Mucosa of rectum (tissue), 2 donors: ENCODE data around the gene DNAL1.

Experiments
- H3K27ac ChIP-seq, 2 donors: one replicate each; pipeline ENCODE4 v1.7.0; 2013; ENCODE audit warnings: inconsistent platforms in 2 of 2, low read depth in 2 of 2, low read length in 2 of 2
- H3K27me3 ChIP-seq, 2 donors: one replicate each; pipeline ENCODE4 v1.7.0; 2013; ENCODE audit warnings: low read length in 2 of 2; ENCODE audit not compliant: control insufficient read depth in 2 of 2, insufficient read depth in 2 of 2
- H3K36me3 ChIP-seq, 2 donors: one replicate each; pipeline ENCODE4 v1.7.0; 2013; ENCODE audit warnings: low read length in 2 of 2; ENCODE audit not compliant: control insufficient read depth in 2 of 2, insufficient read depth in 2 of 2
- H3K4me1 ChIP-seq, 2 donors: one replicate each; pipeline ENCODE4 v1.7.0; 2013; ENCODE audit warnings: low read length in 2 of 2, mild to moderate bottlenecking in 1 of 2; ENCODE audit not compliant: control insufficient read depth in 2 of 2, insufficient read depth in 2 of 2
- H3K4me3 ChIP-seq, 2 donors: one replicate each; pipeline ENCODE4 v1.7.0; 2013; ENCODE audit warnings: low read length in 2 of 2
- H3K9ac ChIP-seq, 2 donors: one replicate each; pipeline ENCODE4 v1.7.0; 2013; ENCODE audit warnings: low read length in 2 of 2, low read depth in 1 of 2, mild to moderate bottlenecking in 1 of 2
- H3K9me3 ChIP-seq, 2 donors: one replicate each; pipeline ENCODE4 v1.7.0; 2013; ENCODE audit warnings: low read length in 2 of 2; ENCODE audit not compliant: control insufficient read depth in 2 of 2
- donor health status: healthy.
- donor health status: Normal muscosa, but diverticular disease.

DNAL1 gene

DNA sequence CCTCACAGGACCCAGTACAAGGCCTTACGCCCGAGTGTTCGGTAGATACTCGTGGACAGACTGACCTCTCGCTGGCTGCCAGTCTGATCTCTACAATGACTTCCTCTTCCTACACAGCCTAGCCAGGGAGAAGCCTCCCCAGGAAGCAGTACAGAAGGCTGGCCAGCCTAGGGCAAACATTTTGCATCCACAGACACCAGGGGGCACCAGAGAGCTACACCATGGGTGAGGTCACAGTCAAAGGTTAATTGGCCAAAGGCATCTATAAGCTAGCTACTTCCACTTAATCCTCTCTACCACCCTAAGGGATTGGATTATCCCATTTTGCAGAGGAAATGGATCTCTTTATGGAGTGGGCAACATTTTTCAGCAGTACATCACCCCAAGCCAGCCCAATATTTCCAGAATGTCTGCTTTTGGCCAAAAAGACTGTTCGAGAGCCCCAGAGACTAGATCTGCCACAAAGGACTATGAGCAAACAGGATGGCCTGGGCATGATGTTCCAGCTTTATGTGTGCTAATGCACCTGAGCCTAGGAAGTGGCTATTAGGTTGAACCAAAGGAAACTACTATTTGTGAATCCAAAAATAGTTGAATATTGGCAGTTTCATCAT lies 84.0 kb downstream of the DNAL1 start:
- Histone ChIP-seq H3K4me1 (peaks cover 18 to 51% of the 10 kb centered on the region in 2 donors), H3K4me3 (peak overlapping the region in 1 of 2 donors; percentile 5), H3K27me3 (no peaks in the 10 kb centered on the region), H3K9ac (peak overlapping the region; percentile 5 to 44), H3K9me3 (no peaks in the 10 kb centered on the region), H3K27ac (peak overlapping the region; percentile 61 to 79), H3K36me3 (peaks cover 45 to 51% of the 10 kb centered on the region in 2 donors)

DNA sequence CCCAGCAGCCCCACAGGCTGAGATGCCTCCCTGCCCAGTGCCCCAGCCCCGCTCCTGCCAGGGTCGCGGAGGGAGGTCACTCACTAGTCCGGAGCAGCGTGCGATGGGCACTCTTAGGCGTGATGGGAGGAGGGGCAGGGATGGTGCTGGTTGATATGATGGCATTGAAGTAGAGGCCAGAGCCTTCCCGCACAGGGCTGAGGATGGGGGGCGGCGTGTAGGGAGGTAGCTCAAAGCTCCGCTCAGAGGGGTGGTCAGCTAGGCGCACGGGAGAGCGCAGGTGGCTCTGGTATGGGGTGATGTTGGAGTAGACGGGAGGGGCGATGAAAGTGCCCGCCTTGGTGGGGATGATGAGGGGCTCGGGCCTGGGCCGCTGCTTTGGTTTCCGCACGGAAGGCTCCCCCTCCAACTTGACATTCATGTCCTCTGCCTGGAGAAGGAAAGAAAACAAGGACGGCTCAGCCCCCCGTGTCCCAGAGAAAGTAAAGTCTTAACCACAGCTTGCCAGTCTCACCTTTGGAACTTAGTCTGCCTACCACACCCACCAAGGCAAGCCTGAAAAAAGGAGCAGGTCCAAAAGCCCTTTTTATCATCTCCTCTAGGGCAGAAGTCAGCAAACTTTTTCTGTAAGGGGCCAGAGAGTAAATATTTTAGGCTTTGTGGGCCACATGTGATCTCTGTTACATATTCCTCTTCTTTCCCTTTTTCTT lies 84.9 kb downstream of the DNAL1 start:
- H3K4me3 ChIP-seq = no peak overlapping the region

DNA sequence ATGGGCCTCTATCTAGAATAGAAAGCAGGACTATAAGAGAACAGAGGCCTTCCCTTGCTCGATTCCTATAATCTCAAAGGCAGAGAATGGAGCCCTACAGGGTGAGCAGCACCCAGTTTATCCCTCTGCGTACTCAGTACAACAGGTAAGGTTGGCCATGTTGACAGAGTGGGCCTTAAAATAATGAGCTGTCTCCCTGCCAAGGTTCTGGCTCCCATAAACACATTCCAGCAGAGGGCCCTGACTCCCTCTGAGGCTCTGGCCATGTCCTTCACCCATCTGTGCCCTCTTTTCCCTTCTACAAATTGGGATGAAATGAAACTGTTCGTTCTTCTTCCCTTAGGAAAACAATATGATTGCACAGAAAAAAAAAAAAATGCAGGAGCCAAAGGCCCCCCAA lies 86.3 kb downstream of the DNAL1 start:
- Histone ChIP-seq H3K27me3 (no peaks in the 10 kb centered on the region), H3K36me3 (peaks cover 29 to 44% of the 10 kb centered on the region in 2 donors), H3K9ac (no peak overlapping the region), H3K4me1 (peaks cover 14 to 44% of the 10 kb centered on the region in 2 donors), H3K9me3 (no peaks in the 10 kb centered on the region), H3K4me3 (no peak overlapping the region), H3K27ac (peak overlapping the region in 1 of 2 donors; percentile 79)

More for the DNA sequence above, 84.9 kb downstream of the DNAL1 start:
- H3K4me1 ChIP-seq = peaks cover 18 to 46% of the 10 kb centered on the region in 2 donors
- no peaks in the 10 kb centered on the region for H3K27me3 ChIP-seq
- H3K36me3 ChIP-seq = peaks cover 38 to 49% of the 10 kb centered on the region in 2 donors
- H3K9ac ChIP-seq = peak overlapping the region in 1 of 2 donors; percentile 42
- no peaks in the 10 kb centered on the region for H3K9me3 ChIP-seq
- H3K27ac ChIP-seq = peak overlapping the region; percentile 61 to 79

DNA sequence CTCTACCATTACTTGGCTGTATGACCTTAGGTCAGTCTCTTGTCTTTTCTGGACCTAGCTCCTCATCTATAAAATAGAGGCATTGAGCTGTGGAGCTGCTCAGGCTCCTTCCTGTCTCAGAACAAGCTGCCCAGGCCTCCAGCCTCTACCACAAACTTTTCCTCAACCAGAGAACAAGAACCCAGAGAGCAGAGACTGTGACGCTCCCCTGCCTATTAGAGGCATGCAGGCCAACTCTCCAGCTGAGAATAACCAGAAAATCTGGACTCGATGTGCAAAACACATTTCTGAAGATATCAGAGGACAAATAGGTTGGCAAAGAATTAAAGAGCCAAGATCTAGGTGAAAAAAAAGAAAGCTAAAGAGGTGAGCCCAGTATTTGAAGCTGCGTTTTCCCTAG lies 87.2 kb downstream of the DNAL1 start:
- Histone ChIP-seq H3K36me3 (peaks cover 26 to 40% of the 10 kb centered on the region in 2 donors), H3K27ac (no peak overlapping the region), H3K9ac (no peak overlapping the region), H3K4me1 (peaks cover 12 to 35% of the 10 kb centered on the region in 2 donors), H3K27me3 (no peaks in the 10 kb centered on the region), H3K9me3 (no peaks in the 10 kb centered on the region), H3K4me3 (no peak overlapping the region)

DNA sequence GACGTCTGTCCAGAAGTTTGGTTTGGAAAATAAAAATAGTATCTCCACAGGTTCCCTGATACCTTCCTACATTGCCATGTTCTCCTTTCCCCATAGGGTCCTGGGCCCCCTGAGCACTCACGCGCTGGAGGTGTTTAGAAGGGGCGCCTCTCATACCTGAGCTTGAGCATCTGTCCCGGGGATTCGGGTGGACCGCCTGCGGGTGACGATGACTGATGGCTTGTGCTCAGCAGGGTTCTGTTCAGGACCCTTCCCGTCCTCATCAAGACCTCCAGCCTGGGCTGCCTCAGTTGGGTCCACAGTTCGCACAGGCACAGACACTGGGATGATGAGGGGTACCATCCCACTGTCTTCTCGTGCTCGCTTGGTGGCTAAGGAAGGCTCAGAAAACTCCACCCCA lies 92.1 kb downstream of the DNAL1 start:
- peaks cover 29 to 45% of the 10 kb centered on the region in 2 donors for H3K36me3 ChIP-seq
- no peak overlapping the region for H3K27ac ChIP-seq
- no peak overlapping the region for H3K4me3 ChIP-seq
- no peak overlapping the region for H3K9ac ChIP-seq
- peaks cover 26% of the 10 kb centered on the region in 2 donors for H3K4me1 ChIP-seq
- H3K27me3 ChIP-seq = no peaks in the 10 kb centered on the region
- H3K9me3 ChIP-seq = no peaks in the 10 kb centered on the region

DNA sequence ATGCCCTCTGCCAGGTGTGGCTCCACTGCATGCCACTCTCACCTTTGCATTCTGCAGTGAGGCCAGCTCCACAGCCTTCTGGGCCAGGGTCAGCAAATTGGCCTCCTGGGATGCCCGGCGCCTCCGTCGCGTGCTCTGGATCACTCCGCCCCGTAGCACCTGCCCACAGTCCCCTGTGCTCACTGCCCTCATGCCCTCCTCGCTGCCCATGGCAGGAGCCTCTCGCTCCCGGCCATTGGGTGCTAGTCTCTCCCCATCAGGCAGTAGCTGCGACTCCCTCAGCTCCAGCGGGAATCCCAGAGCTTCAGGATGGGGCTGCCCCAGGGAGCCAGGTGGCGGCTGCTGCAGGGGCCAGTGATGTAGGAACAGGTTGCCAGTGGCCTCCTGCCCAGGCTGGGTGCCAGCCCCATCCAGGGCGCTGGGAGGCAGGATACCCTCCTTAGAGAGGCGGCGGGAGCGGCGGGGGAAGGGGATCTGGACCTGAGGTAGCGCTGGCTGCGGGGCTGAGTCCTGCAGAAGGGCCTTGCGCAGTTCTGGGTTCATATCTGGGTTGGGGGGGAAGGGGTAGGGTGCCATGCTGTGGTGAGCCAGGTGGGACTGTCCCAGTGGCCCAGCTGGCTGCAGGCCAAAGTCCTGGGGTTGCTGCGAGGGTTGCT lies 93.9 kb downstream of the DNAL1 start:
- peaks cover 29 to 45% of the 10 kb centered on the region in 2 donors for H3K36me3 ChIP-seq

DNA sequence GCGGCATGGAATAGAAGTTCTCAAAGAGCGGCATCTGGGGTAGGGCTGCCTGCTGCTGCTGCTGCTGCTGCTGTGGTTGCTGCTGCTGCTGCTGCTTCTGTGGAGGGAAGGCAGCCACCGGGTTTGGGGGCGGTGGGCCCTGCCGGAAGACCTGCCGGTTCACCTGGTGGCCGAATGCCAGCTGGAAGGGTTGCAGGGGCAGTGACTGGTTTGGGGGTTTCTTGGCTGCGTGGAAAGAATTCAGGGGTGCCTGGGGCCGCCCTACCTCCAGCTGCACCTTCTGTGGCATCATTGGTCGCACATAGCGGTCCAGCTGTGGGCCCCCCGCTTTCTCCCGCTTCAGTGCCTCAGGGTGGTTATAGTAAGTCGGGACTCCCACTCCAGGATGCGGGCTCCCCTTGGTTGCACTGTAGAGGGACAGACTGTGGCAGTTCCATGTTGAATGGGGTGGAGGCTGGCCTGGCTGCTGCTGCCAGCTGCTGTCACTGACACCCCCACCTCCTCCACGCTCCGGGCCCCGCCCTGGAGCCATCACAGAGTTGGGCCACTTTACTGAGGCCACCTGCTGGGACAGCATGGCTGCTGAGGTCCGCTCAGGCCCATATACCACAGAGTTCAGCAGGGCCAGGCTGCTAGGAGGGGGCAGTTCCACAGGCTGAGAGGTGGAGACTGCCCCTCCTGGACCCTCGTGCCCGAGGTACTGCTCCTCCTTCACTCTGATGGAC lies 94.5 kb downstream of the DNAL1 start:
- Histone ChIP-seq H3K27ac (peak overlapping the region; percentile 95 to 98), H3K36me3 (peaks cover 29 to 42% of the 10 kb centered on the region in 2 donors), H3K9ac (peak overlapping the region in 1 of 2 donors; percentile 6), H3K4me3 (no peak overlapping the region), H3K27me3 (no peaks in the 10 kb centered on the region), H3K9me3 (no peaks in the 10 kb centered on the region), H3K4me1 (peaks cover 51% of the 10 kb centered on the region in 2 donors)

More for the DNA sequence above, 93.9 kb downstream of the DNAL1 start:
- Histone ChIP-seq H3K9me3 (no peaks in the 10 kb centered on the region), H3K9ac (no peak overlapping the region), H3K4me1 (peaks cover 44% of the 10 kb centered on the region in 2 donors), H3K4me3 (no peak overlapping the region), H3K27me3 (no peaks in the 10 kb centered on the region), H3K27ac (no peak overlapping the region)

DNA sequence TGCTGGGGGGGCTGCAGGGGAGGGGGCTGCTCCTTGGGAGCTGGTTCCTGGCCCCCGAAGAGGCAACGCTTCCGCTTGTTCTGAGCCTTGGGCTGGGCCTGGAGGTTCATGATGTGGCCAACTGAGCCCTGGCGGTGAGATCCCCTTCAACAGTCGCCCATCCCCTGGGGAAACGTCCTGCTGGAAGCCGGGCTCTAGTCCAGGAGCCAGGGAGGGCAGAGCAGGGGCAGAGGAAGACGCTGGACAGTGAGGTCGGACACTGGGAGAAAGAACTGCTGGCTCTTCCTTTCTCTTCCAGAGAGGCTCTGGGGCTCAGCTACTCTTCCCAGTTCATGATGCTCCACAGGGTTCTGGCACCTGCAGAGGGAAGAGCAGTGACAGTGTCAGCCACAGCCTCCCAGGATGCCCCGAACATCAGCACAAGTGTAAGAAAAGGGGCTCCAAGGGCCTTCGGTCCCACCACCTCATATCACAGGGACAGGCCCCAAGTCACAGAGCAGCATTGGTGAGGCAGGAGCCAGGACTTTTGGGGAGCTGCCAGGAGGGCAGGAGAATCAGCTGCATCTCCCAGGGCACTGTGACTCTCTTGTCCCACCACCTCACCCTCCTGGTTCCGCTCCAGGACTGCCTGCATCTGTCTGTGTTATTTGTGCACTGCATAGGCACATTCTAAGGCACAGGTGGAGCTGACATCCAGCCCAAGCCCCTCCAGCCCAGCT lies 95.3 kb downstream of the DNAL1 start:
- peak overlapping the region; percentile 95 to 98 for H3K27ac ChIP-seq
- H3K4me3 ChIP-seq = peak overlapping the region in 1 of 2 donors; percentile 33

DNA sequence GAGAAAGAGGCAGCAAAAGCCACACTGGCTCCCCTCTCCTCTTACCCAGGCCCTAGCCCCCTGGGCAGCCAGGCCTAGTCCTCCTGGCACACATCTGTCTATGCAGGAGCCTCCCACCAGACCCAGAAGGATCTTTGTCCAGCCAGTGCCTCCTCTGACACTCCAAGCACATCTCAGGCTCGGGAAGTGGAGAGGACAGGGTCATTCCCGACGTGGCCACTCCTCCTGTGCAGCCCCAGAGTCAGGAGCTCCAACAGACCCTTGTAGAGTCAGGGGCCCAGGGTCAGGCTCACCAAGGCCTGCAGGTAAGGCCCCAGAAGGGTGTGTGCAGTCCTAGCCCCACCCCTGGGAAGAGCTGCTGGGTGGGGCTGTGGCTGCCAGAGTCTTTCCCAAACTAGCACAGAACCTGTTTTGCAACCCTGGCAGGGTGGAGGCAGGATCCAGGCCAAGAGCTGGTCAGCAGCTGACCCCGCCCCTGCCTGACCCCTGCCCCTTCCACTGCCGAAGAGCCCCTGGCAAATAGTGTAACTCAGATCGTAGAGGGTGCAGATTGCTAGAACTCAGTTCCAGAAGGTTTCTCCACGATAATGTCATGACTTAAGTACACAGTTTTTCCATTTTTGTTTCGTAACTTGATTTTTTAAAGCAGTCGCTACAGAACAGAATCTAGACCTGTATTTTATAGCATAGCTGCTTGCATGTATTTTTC lies 96.0 kb downstream of the DNAL1 start:
- peak overlapping the region; percentile 41 to 66 for H3K4me3 ChIP-seq
- no peaks in the 10 kb centered on the region for H3K27me3 ChIP-seq
- no peaks in the 10 kb centered on the region for H3K9me3 ChIP-seq
- H3K9ac ChIP-seq = peak overlapping the region; percentile 71 to 74
- H3K4me1 ChIP-seq = peaks cover 65 to 66% of the 10 kb centered on the region in 2 donors
- peak overlapping the region; percentile 95 to 98 for H3K27ac ChIP-seq
- peaks cover 25 to 30% of the 10 kb centered on the region in 2 donors for H3K36me3 ChIP-seq

More for the DNA sequence above, 95.3 kb downstream of the DNAL1 start:
- Histone ChIP-seq H3K9ac (peak overlapping the region; percentile 63 to 71), H3K36me3 (peaks cover 29 to 35% of the 10 kb centered on the region in 2 donors), H3K4me1 (peaks cover 58% of the 10 kb centered on the region in 2 donors), H3K27me3 (no peaks in the 10 kb centered on the region), H3K9me3 (no peaks in the 10 kb centered on the region)
